ENCODE data around the gene GGT6.

The GGT6 gene

DNA sequence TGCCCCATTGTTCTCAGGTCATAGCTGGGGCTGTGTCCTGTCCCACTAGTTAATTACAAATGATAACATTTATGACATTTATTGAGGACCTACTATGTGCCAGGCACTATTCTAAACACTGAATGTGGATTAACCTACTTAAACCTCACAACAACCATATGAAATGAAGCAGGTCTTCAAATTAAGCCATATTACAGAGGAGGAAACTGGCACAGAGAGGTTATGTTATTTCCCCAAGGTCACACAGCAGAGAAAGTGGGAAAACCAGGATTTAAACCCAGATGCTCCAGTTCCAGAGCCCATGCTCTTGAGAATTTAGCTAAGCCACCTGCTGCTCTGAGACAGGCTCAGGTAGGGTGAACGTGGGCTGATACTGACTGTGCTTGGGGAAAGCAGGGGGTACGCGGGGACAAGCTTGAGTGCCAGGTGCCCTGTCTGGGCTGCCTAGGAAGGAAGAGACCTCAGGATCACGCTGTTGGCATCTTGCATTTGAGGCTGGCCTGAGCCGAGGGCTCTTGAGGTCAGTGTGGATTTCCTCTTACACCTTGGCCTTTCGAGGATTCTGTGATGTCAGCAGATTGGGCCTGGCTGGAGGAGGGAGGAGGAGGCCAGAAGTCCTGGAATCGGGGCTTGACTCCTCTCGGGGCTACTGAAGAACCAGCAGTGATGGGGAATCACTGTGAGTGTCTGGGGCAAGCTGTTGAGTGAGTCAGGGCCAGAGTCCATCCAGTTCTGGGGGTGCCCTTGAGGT is 52.8 kb downstream of the GGT6 start:
- no peak for DNase-seq (ENCODE audit: low read depth in 3 of 3, low spot score in 1 of 3)

Data from stimulated activated CD4-positive, alpha-beta T cell treated with anti-CD3 and anti-CD28 coated beads, TNF-alpha, amount 100 ng/mL, for 1 hour (primary cell).